IPS-NIHi7 (cell line): Measurements from ENCODE around the gene MAGEC3.
"Not testable (repeated sequence)": the region's sequence is repeated elsewhere in the genome, so short reads cannot be mapped to it uniquely, and the experiment has no call there.

ENCODE experiments used
- DNase-seq: peaks from one replicate; pipeline ENCODE4 v3.0.0; 2012; ENCODE audit warnings: mixed read lengths; ENCODE audit errors: extremely low spot score

The MAGEC3 gene

GRCh38 chrX:141838016-141838415 is at the start of gene MAGEC3:
Gene MAGEC3 (plus strand): TSS chrX:141838316. CDS start chrX:141838316, 0 bp downstream.
- DNase-seq: no peak

- no peak for DNase-seq
Measured at GRCh38 chrX:141791856-141792255, 46.3 kb upstream of the MAGEC3 start.

GRCh38 chrX:141811438-141811837 is 26.7 kb upstream of the MAGEC3 start:
- no peak for DNase-seq

GRCh38 chrX:141814213-141814857 is 23.8 kb upstream of the MAGEC3 start:
- DNase-seq: no peak

GRCh38 chrX:141815904-141816303 is 22.2 kb upstream of the MAGEC3 start:
- DNase-seq: no peak

- DNase-seq: no peak
Measured at GRCh38 chrX:141832247-141832646, 5.9 kb upstream of the MAGEC3 start.

GRCh38 chrX:141839856-141840255 is 1.7 kb downstream of the MAGEC3 start:
- DNase-seq: no peak

- DNase-seq: no peak
Measured at GRCh38 chrX:141857479-141857878, 19.4 kb downstream of the MAGEC3 start.

GRCh38 chrX:141879616-141880015 is 41.5 kb downstream of the MAGEC3 start:
- DNase-seq: peak; percentile 13

GRCh38 chrX:141888811-141889210 is 50.7 kb downstream of the MAGEC3 start:
- not testable (repeated sequence) for DNase-seq

GRCh38 chrX:141894733-141895132 is 56.6 kb downstream of the MAGEC3 start:
- no peak for DNase-seq

GRCh38 chrX:141897690-141898089 is 59.6 kb downstream of the MAGEC3 start:
- DNase-seq: no peak

GRCh38 chrX:141902366-141902765 is 64.2 kb downstream of the MAGEC3 start:
- DNase-seq: no peak

GRCh38 chrX:141903400-141904155 is 65.5 kb downstream of the MAGEC3 start, which contains the start of gene MAGEC1:
Gene MAGEC1 (plus strand): TSS chrX:141903894. CDS start chrX:141905073, 1,179 bp downstream.
- DNase-seq: no peak

GRCh38 chrX:141904262-141904661 is 66.1 kb downstream of the MAGEC3 start:
- no peak for DNase-seq

- DNase-seq: no peak
Measured at GRCh38 chrX:141917801-141918200, 79.7 kb downstream of the MAGEC3 start.

- no peak for DNase-seq
Measured at GRCh38 chrX:141924293-141924692, 86.2 kb downstream of the MAGEC3 start.

GRCh38 chrX:141928432-141928831 is 90.3 kb downstream of the MAGEC3 start:
- no peak for DNase-seq

- DNase-seq: no peak
Measured at GRCh38 chrX:141934059-141934641, 96.0 kb downstream of the MAGEC3 start.

GRCh38 chrX:141935645-141936044 is 97.5 kb downstream of the MAGEC3 start:
- no peak for DNase-seq

- no peak for DNase-seq
Measured at GRCh38 chrX:141936080-141936479, 98.0 kb downstream of the MAGEC3 start.

GRCh38 chrX:141941234-141941633 is 103.1 kb downstream of the MAGEC3 start:
- DNase-seq: no peak

- no peak for DNase-seq
Measured at GRCh38 chrX:141945426-141945825, 107.3 kb downstream of the MAGEC3 start.
